HG02642 (cell line): ENCODE data around the gene TIMMDC1.
"Not testable (repeated sequence)": the region's sequence is repeated elsewhere in the genome, so short reads cannot be mapped to it uniquely, and the experiment has no call there.

Experiments
- ATAC-seq: cut with Tn5 transposase; IDR thresholded peaks from one replicate; pipeline ENCODE4 v1.9.1; 2021; ENCODE audit warnings: mild to moderate bottlenecking; ENCODE audit not compliant: unreplicated experiment, poor library complexity

TIMMDC1 gene

GRCh38 chr3:119508172-119508845, 10.0 kb downstream of the TIMMDC1 start:
- peak; percentile 71 for ATAC-seq

- no peak for ATAC-seq
These were observed 12.3 kb downstream of the TIMMDC1 start for GRCh38 chr3:119510690-119511089.

- ATAC-seq, result no peak
These were observed 16.3 kb downstream of the TIMMDC1 start for GRCh38 chr3:119514637-119515036.

GRCh38 chr3:119517112-119517511, 18.8 kb downstream of the TIMMDC1 start:
- no peak for ATAC-seq

GRCh38 chr3:119518026-119518425, 19.7 kb downstream of the TIMMDC1 start:
- ATAC-seq, result no peak

- ATAC-seq, result no peak
These were observed 26.8 kb downstream of the TIMMDC1 start for GRCh38 chr3:119524931-119525662.

- ATAC-seq, result no peak
These were observed 29.4 kb downstream of the TIMMDC1 start for GRCh38 chr3:119527714-119528113.

- no peak for ATAC-seq
These were observed 31.5 kb downstream of the TIMMDC1 start for GRCh38 chr3:119529883-119530282.

GRCh38 chr3:119530456-119530855, 32.1 kb downstream of the TIMMDC1 start:
- ATAC-seq, result no peak

GRCh38 chr3:119531151-119531550, 32.8 kb downstream of the TIMMDC1 start:
- no peak for ATAC-seq

- no peak for ATAC-seq
These were observed 35.9 kb downstream of the TIMMDC1 start for GRCh38 chr3:119534296-119534695.

GRCh38 chr3:119536757-119537156, 38.4 kb downstream of the TIMMDC1 start:
- ATAC-seq, result no peak

GRCh38 chr3:119538772-119539171, 40.4 kb downstream of the TIMMDC1 start:
- no peak for ATAC-seq

GRCh38 chr3:119541547-119541946, 43.2 kb downstream of the TIMMDC1 start:
- peak; percentile 35 for ATAC-seq

GRCh38 chr3:119542168-119542767, 43.9 kb downstream of the TIMMDC1 start:
- no peak for ATAC-seq

- no peak for ATAC-seq
These were observed 44.8 kb downstream of the TIMMDC1 start for GRCh38 chr3:119543147-119543546.

GRCh38 chr3:119547227-119547626, 48.9 kb downstream of the TIMMDC1 start:
- no peak for ATAC-seq

- ATAC-seq, result no peak
These were observed 50.0 kb downstream of the TIMMDC1 start for GRCh38 chr3:119548341-119548740.

GRCh38 chr3:119550192-119550910, 52.0 kb downstream of the TIMMDC1 start:
- ATAC-seq, result peak; percentile 39

- no peak for ATAC-seq
These were observed 53.3 kb downstream of the TIMMDC1 start for GRCh38 chr3:119551598-119551997.

GRCh38 chr3:119552928-119553327, 54.6 kb downstream of the TIMMDC1 start:
- ATAC-seq, result not testable (repeated sequence)
